Measurements from ENCODE around the gene TMTC1. TPM values are rescaled to one million over a fixed set of nuclear protein-coding genes. Genes with fewer than 3 reads are reported as not detected.

TMTC1 gene
- total and polyA plus RNA-seq, 5 experiments from 2014 or later = not detected

GRCh38 chr12:29599381-29599780 is 184.4 kb downstream of the TMTC1 start:
- POLR2A ChIA-PET = no interaction called here
- ATAC-seq = no peak
- H3K27ac Mint-ChIP-seq = no peak overlapping the region
- no peak overlapping the region for H3K4me3 Mint-ChIP-seq
- H3K4me1 Mint-ChIP-seq = no peaks in the 10 kb centered on the region
- H3K27me3 Mint-ChIP-seq = peaks cover 2 to 22% (median 8%) of the 10 kb centered on the region in 5 donors
- no peaks in the 10 kb centered on the region for H3K36me3 Mint-ChIP-seq
- DNase-seq = no peak
- peaks cover 0 to 2% (median 0%) of the 10 kb centered on the region in 9 donors for H3K9me3 Mint-ChIP-seq

GRCh38 chr12:29595071-29595755 is 188.5 kb downstream of the TMTC1 start:
- Mint-ChIP-seq H3K4me1 (no peaks in the 10 kb centered on the region), H3K27me3 (peaks cover 3 to 15% (median 6%) of the 10 kb centered on the region in 5 donors), H3K4me3 (no peak overlapping the region), H3K36me3 (no peaks in the 10 kb centered on the region), H3K9me3 (peaks cover 0 to 13% (median 0%) of the 10 kb centered on the region in 9 donors), H3K27ac (no peak overlapping the region)
- POLR2A ChIA-PET = no interaction called here
- DNase-seq (no peak), ATAC-seq (no peak)

GRCh38 chr12:29593001-29593400 is 190.7 kb downstream of the TMTC1 start:
- Mint-ChIP-seq H3K9me3 (peaks cover 0 to 13% (median 0%) of the 10 kb centered on the region in 9 donors), H3K36me3 (no peaks in the 10 kb centered on the region), H3K27me3 (peaks cover 9 to 19% (median 11%) of the 10 kb centered on the region in 5 donors), H3K4me3 (no peak overlapping the region), H3K4me1 (no peaks in the 10 kb centered on the region), H3K27ac (no peak overlapping the region)
- POLR2A ChIA-PET = no interaction called here
- ATAC-seq (no peak), DNase-seq (no peak)

- no peak overlapping the region for H3K4me3 Mint-ChIP-seq
- H3K27me3 Mint-ChIP-seq = peaks cover 10 to 33% (median 12%) of the 10 kb centered on the region in 5 donors
- POLR2A ChIA-PET = no interaction called here
- DNase-seq = no peak
- H3K36me3 Mint-ChIP-seq = no peaks in the 10 kb centered on the region
- H3K9me3 Mint-ChIP-seq = peaks cover 0 to 13% (median 0%) of the 10 kb centered on the region in 9 donors
- no peak for ATAC-seq
- no peak overlapping the region for H3K27ac Mint-ChIP-seq
- no peaks in the 10 kb centered on the region for H3K4me1 Mint-ChIP-seq
These were observed 192.4 kb downstream of the TMTC1 start for GRCh38 chr12:29591140-29592020.

DNA sequence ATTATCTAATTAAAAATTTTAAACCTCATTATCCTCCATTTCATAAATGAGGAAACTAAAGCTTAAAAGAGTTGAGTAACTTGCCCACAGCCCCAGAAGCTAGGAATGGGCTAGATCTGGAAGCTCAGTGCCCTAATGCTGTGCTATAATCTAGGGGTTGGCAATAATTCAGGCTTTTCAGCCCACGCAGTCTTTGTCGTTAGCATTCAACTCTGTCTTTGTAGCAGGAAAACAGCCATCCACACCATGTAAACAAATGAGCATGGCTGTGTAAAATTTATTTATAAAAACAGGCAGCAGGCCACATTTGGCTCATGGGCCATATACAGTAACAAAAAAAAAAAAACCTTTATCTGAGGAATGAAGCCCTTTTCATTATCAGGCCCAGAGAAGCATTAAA is 193.9 kb downstream of the TMTC1 start:
- no peak for ATAC-seq
- peaks cover 0 to 13% (median 0%) of the 10 kb centered on the region in 9 donors for H3K9me3 Mint-ChIP-seq
- no peak overlapping the region for H3K4me3 Mint-ChIP-seq
- DNase-seq = no peak
- no peak overlapping the region for H3K27ac Mint-ChIP-seq
- H3K27me3 Mint-ChIP-seq = peaks cover 8 to 33% (median 12%) of the 10 kb centered on the region in 5 donors
- POLR2A ChIA-PET = interaction anchor here (0.7 kb wide), 1 partner anchor 231 kb away, joined by 4 read pairs; no protein-coding TSS in a partner anchor
- no peaks in the 10 kb centered on the region for H3K36me3 Mint-ChIP-seq
- H3K4me1 Mint-ChIP-seq = no peaks in the 10 kb centered on the region

GRCh38 chr12:29589286-29589820 is 194.4 kb downstream of the TMTC1 start:
- peaks cover 0 to 13% (median 0%) of the 10 kb centered on the region in 9 donors for H3K9me3 Mint-ChIP-seq
- no peak overlapping the region for H3K4me3 Mint-ChIP-seq
- H3K4me1 Mint-ChIP-seq = no peaks in the 10 kb centered on the region
- POLR2A ChIA-PET = interaction anchor here (0.7 kb wide), 1 partner anchor 231 kb away, joined by 4 read pairs; no protein-coding TSS in a partner anchor
- peaks cover 8 to 33% (median 12%) of the 10 kb centered on the region in 5 donors for H3K27me3 Mint-ChIP-seq
- ATAC-seq (no peak), DNase-seq (no peak)
- H3K36me3 Mint-ChIP-seq = no peaks in the 10 kb centered on the region
- no peak overlapping the region for H3K27ac Mint-ChIP-seq

DNA sequence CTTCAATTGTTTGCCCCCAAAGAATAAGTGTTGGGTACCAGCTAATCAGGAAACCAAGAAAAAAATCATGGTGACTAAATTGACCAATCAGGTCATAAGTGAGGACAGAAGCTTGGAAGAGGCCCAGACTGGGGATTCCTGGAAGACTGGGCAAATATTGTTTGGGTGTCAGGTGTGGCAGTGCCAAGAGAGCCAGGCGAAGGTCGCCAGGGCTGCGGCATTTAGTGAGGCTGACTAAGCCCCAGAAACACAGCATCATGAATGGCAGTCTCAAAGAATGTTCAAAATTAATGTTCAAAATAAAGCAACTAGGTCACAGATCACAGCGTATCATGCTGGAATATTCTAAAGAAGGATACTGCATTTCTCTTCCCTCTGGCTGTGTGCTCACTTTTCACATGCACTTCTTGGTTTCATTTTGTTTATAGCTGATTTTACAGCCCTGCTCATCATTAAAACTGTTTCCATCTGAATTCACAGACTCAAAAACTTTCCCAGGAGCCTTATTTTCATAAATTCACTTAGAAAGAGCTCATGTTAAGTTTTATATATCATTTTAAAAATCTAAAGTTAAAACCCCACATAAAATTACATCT is 201.0 kb downstream of the TMTC1 start:
- DNase-seq = no peak
- Mint-ChIP-seq H3K27me3 (peaks cover 0 to 12% (median 1%) of the 10 kb centered on the region in 5 donors), H3K9me3 (no peaks in the 10 kb centered on the region), H3K4me1 (peaks cover 0 to 4% (median under 1%) of the 10 kb centered on the region in 4 donors), H3K4me3 (no peak overlapping the region), H3K27ac (no peak overlapping the region), H3K36me3 (no peaks in the 10 kb centered on the region)
- no peak for ATAC-seq
- POLR2A ChIA-PET = no interaction called here

DNA sequence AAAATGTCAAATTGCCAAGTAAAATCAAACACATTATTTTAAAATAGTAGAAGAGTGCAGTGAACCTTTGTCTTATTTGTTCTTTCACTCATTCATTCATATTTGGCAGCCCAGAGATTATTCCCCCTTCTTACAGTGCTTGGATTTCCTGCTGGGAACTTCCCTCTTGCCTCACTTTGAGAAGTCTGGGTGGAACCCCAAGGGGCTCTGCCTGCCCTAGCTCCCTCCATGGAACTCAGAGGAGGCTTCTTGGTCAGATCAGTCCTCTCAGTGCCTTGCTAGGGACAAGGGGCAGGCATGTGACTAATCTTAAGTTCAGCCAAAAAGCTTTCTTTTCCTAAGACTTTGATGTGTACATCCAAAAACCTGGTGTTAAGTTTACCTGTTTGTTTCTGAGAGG is 201.6 kb downstream of the TMTC1 start:
- POLR2A ChIA-PET = no interaction called here
- Mint-ChIP-seq H3K4me3 (no peak overlapping the region), H3K36me3 (no peaks in the 10 kb centered on the region), H3K4me1 (peaks cover 0 to 4% (median under 1%) of the 10 kb centered on the region in 4 donors), H3K27me3 (peaks cover 0 to 6% (median 1%) of the 10 kb centered on the region in 5 donors), H3K27ac (no peak overlapping the region), H3K9me3 (no peaks in the 10 kb centered on the region)
- ATAC-seq (no peak), DNase-seq (no peak)

DNA sequence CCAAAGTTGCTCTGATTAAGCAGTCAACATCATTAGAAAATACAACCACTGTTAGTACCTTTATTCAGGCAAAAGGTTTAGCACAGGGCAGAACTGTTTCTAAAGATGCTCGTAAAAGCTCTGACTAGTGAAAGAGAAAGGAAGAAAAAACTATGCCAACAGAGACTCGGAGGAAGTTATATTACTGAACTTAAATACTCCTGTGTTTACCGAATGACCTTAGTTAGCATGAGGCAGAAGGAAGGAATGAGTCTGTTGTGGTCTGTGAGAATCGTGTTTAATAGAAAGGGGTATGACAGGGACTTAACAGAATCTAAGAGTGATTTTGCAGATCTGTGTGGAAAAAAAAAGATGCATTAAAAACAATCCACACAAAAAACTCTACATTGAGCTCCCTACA is 202.1 kb downstream of the TMTC1 start:
- no peak overlapping the region for H3K27ac Mint-ChIP-seq
- no peak for ATAC-seq
- no peak overlapping the region for H3K4me3 Mint-ChIP-seq
- peaks cover 0 to 4% (median under 1%) of the 10 kb centered on the region in 4 donors for H3K4me1 Mint-ChIP-seq
- no peaks in the 10 kb centered on the region for H3K9me3 Mint-ChIP-seq
- H3K36me3 Mint-ChIP-seq = no peaks in the 10 kb centered on the region
- POLR2A ChIA-PET = no interaction called here
- peaks cover 0 to under 1% (median 0%) of the 10 kb centered on the region in 5 donors for H3K27me3 Mint-ChIP-seq
- DNase-seq = no peak

GRCh38 chr12:29580971-29581370 is 202.8 kb downstream of the TMTC1 start:
- Mint-ChIP-seq H3K4me3 (no peak overlapping the region), H3K4me1 (peaks cover 0 to 4% (median under 1%) of the 10 kb centered on the region in 4 donors), H3K9me3 (no peaks in the 10 kb centered on the region), H3K27me3 (peaks cover 0 to 6% (median 0%) of the 10 kb centered on the region in 5 donors), H3K36me3 (no peaks in the 10 kb centered on the region), H3K27ac (no peak overlapping the region)
- POLR2A ChIA-PET = no interaction called here
- DNase-seq (no peak), ATAC-seq (no peak)

DNA sequence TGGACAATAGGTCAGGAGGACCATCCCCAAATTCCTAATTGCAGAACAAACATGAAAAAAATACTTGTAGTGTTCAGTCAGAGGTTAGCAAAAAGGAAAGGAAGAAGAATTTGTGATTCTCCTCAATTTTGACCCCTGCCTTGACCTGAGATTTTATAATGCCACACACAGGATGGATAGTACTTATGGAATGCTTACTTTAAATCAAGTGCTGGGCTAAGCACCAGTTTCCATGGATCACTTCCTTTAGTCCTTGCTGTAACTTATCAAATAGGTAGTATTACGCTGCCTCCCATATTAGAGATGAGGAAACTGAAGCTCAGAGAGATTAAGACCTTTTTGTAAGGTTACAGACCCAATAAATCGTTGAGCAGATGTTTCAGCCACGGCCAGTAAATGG is 205.0 kb downstream of the TMTC1 start:
- POLR2A ChIA-PET = no interaction called here
- peaks cover 0 to 4% (median under 1%) of the 10 kb centered on the region in 4 donors for H3K4me1 Mint-ChIP-seq
- H3K27me3 Mint-ChIP-seq = peaks cover 0 to 7% (median 0%) of the 10 kb centered on the region in 5 donors
- DNase-seq (no peak), ATAC-seq (no peak)
- no peak overlapping the region for H3K27ac Mint-ChIP-seq
- H3K4me3 Mint-ChIP-seq = no peak overlapping the region
- no peaks in the 10 kb centered on the region for H3K9me3 Mint-ChIP-seq
- H3K36me3 Mint-ChIP-seq = no peaks in the 10 kb centered on the region

DNA sequence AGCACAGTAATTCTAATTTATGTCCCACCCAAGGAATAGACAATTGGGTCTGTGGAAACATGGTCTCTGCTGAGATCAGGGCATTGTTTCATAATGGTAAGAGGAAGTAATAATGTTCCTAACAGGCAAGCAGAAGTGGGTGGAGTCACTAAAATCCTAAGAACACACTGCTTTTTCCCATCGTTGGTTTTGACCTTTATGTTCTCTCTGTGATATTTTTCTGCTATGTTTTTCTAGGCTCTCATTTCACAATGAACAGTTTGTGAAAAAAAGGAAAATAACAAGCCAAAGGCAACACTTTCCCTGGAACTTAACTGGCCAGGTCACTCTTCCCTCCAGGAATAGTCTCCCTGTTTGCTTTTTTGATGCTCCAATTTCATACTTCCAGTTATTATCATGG is 205.7 kb downstream of the TMTC1 start:
- H3K9me3 Mint-ChIP-seq = no peaks in the 10 kb centered on the region
- POLR2A ChIA-PET = no interaction called here
- H3K4me1 Mint-ChIP-seq = peaks cover 0 to 4% (median under 1%) of the 10 kb centered on the region in 4 donors
- DNase-seq (no peak), ATAC-seq (no peak)
- peaks cover 0 to 7% (median 0%) of the 10 kb centered on the region in 5 donors for H3K27me3 Mint-ChIP-seq
- H3K27ac Mint-ChIP-seq = no peak overlapping the region
- H3K36me3 Mint-ChIP-seq = no peaks in the 10 kb centered on the region
- no peak overlapping the region for H3K4me3 Mint-ChIP-seq
